ENCODE measurements around the gene PHF10. TPM values are rescaled to one million over a fixed set of nuclear protein-coding genes. Genes with fewer than 3 reads are reported as not detected.
A peak's percentile ranks its signal among the peaks of the same experiment; 100 is the strongest.
"Not testable (repeated sequence)": the region's sequence is repeated elsewhere in the genome, so short reads cannot be mapped to it uniquely, and the experiment has no call there.

PHF10 gene
- total RNA-seq, 1 donor from 2014 or later, result 40.4 TPM

DNA sequence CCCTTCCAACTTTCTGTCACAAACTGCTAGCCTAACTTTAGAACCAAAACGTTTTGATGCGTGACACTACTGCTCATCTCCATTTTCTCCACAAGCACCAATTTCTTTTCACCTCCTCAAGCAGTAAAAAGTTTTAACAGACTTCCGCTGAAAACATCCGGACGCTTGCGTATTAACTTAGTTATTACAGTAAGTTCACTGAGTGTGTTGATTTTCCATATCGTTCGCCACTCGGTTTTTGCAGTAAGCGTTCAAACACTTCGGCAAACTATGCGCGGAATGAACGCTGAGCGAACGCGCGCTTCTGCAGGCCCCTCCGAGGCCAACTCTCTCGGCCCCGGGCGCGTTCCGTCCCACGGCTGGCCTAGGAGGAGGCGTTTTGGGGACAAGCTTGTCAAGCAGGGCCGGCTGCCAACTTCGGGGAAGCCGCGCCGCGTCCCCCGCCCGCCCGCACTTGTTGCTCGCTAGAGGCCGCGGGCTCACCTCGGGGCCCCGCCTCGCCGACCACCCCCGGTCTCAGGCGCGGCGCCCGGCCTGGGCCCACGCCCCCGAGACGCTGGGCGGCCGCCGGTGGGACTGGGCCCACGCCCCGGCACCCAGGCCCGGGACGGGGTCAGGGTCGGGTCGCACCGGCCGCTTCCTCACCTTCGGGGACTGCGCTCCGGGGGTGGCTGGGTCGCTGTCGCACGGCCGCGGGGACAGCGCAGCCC, 945 bp downstream of the PHF10 start:
- no peak for DNase-seq (ENCODE audit: low read depth, low spot score)

DNA sequence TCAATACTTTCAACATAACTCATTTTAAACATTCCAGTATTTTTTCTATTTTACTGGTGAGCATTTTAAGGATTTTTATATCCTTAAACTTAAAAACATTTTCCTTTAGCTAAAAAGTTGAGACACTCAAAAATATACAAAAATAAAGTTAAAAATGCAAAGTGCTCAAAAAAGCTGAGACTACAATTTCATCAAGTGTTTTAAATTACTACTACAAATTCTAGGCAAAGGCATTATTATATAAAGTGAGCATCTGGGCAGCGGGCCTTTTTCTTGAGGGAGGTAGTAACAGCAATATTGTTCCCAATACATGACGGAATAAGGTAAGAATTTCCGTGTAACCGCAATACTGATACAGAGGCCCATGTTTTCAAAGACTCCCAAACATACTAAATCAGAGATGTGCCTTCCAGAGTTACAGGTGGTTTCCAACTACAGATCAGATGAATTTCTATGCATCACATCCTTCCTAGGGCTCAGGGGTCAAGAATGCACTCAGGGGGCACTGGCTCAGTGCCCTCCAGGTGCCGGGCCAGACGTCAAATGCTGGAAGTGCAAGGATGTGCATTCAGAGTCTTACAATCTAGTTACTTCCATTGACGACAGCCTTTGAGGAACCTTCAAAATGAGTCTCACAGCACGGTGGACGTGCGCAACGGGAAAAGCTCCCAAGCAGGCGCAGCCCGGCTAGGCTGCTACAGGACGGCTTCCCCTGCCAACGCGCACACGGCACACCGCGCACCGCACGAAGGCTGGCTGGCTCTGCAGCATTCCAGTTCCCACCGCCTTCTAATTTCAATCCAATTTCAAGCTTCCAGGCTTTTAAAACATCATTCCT, 1.7 kb downstream of the PHF10 start:
- DNase-seq (ENCODE audit: low read depth, low spot score), result peak; percentile 57

DNA sequence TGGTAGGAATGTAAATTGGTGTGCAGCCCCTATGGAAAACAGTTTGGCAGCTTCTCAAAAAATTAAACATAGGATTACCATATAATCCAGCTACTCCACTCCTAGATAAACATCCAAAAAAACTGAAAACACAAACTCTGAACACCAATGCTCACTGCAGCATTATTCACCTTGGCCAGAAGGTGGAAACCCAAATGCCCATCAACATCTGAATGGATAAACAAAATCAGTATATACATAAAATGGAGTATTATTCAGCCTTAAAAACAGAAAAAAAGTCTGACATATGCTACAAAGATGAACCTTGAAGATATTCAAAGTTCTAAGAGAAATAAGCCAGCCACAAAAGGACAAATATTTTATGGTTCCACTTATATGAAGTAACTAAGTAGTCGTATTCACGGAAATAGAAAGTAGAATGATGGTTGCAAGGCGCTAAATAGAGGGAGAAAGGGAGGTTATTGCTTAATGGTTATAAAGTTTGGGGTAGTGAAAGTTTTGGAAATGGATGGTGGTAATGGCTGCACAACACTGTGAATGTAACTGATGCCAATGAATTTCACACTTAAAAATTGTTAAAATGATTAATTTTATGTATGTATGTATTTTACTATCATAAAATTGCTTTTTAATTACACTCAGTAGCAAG, 4.0 kb downstream of the PHF10 start:
- no peak for DNase-seq (ENCODE audit: low read depth, low spot score)

DNA sequence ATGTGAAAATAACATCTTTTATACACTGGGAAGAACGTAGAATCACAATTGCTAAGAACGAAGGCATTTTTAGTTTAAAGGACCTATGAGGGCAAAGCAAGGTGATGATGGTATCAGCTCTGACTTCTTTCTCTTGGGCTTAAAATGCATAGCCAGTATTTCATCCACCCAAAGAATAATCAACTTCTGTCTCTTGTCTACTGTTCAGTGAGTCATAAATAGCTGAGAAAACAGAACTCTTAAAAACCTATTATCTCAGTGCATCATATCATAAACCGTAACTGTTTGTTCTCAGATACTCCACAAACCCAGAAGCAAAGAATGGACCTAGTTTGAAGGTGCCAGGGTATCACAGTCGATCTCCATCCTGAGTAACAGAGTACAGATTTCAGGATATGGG, 5.2 kb downstream of the PHF10 start:
- no peak for DNase-seq (ENCODE audit: low read depth, low spot score)

DNA sequence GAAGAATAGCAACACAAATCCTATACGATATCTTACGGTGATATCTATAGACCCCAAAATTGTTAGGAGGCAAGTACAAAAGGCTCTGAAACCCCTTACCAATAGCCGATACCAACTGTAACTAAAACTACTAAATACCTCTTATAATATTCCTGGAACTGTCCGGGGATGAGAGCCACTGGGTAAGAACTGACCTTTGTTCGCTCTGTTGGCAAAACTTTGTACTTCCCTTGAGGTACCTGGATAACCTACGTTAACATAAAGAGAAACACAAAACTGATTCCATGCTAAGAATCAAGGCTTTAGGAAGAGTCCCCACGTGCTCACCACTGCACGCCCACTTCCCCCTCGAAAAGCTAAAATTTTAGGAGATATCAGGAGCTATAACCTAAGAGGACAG, 9.7 kb downstream of the PHF10 start:
- DNase-seq (ENCODE audit: low read depth, low spot score), result no peak

DNA sequence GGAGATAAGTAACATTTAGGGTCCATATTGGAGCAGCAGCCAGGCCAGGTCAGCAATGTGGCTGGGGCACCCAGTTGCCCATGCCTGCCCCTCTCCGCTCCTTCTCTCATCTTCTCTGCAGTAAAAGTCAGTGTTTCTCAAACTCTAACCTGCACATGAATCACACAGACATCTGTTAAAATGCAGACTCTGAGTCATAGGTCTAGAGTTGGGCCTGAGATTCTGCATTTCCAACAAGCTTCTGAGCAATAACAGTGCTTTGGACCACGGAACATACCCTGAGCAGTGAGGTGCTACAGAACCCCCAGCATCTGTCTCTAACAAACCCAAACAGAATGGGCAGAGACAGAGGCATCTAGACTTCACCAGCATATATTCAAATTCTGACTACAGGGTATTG, 10.1 kb downstream of the PHF10 start:
- DNase-seq (ENCODE audit: low read depth, low spot score), result no peak

DNA sequence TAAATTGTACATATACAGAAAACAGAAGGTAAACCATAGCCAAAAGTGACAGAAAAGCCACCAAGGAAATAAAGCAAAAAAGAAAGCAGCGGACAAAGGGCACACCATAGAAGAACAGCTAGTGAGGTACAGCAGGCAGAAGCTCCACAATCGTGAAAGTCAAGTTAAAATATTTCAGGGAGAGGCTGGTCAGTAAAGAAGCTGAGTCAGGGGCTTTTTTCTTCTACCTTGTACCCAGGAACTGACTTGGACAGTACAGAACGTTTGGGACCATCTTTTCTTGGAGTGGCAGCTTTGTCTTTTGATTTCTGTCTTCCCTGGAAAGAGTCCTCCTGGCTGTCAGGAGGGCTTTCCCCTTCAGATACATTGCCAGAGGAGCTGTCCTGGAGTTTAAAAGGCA, 14.3 kb downstream of the PHF10 start:
- DNase-seq (ENCODE audit: low read depth, low spot score), result no peak

DNA sequence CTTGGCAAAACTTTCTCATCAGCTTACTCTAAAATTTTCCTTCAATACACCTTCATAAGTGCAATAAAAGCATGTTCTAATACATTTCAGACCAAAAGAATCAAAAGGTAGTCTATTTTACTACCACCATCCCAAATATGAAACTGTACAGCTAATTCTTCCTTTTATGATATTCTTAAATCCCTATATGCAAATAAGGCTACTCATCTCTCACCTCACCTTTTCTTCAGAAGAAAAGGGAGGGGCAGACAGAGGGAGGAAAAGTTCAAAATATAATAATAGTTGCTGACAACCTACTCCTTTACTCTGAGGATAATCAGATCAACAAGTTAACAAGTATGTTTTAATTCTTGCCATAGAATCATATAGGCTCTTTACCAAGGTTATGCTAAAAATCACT, 15.0 kb downstream of the PHF10 start:
- DNase-seq (ENCODE audit: low read depth, low spot score), result no peak

DNA sequence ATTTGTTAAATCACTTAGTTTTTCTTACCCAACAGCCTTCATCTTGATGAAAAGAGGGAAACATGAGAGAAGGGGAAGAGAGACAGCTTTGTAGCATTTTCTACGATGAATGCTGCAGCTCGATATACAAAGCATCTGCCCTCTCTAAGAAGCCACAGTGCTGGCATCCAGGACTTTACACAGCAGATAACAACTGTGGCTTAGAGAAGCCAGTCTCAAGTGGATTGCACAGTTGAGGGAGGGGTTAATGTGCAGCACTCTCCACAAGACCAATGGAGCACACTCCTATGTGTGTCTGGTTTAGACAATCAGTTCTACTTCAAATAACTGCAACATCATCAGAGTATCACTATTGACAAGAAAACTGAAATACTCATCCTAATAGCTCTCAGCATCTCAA, 16.5 kb downstream of the PHF10 start:
- no peak for DNase-seq (ENCODE audit: low read depth, low spot score)

DNA sequence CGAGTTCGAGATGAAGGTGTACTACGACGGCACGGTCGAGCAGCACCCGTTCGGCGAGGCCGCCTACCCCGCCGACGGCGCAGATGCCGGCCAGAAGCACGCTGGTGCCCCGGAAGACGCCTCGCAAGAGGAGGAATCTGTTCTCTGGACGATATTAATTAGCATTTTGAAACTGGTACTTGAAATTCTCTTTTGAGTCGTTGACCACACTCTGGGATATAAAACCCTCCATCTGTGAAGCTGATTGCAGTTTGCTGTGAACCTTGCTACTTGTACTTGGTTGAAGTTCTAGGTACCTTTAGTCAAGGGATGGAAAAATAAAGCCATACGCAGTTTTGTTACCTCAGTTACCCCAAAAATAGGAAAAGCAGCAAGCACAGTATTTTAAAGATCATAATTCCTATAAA, 21.5 kb downstream of the PHF10 start:
- DNase-seq (ENCODE audit: low read depth, low spot score), result no peak

DNA sequence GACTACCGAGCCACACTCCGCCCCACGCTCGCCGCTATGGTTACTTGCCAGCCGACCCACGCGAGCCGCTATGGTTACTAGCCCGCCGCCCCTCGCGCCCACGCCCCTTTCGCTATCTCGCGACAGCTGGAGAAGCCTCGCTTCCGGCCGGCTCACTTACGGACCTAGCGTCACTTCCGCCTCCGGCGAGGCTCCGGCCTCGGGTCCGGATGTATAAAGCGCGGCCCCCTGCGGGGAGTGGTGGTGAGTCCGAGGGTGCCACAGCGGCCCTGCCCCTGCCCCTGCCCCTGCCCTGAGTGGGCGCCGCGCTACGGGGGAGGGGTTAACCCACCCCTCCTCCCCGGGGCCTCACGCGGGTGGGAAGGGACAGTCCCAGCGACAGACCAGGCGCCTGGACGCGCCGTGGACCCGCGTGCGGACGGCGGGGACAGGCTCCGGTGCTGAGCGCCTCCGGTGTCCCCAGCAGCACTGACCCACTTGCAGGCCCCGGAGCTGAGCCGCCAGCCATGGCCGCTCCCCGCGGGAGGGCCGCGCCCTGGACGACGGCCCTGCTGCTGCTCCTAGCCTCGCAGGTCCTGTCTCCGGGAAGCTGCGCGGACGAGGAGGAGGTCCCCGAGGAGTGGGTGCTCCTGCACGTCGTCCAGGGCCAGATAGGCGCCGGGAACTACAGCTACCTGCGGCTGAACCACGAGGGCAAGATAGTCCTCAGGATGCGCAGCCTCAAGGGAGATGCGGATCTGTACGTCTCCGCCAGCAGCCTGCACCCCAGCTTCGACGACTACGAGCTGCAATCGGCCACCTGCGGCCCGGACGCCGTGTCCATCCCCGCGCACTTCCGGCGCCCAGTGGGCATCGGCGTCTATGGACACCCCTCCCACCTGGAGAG, 22.1 kb downstream of the PHF10 start, which contains the start of the genes C6orf120 and WDR27:
C6orf120 (plus strand) TSS at position 173 of the 886 bp plus-strand sequence; CDS start at position 507, 334 bp downstream.
WDR27 (minus strand) TSS at position 76 of the 886 bp plus-strand sequence. CDS start 13,024 bp downstream, outside the sequence.
- DNase-seq (ENCODE audit: low read depth, low spot score), result peak; percentile 88

DNA sequence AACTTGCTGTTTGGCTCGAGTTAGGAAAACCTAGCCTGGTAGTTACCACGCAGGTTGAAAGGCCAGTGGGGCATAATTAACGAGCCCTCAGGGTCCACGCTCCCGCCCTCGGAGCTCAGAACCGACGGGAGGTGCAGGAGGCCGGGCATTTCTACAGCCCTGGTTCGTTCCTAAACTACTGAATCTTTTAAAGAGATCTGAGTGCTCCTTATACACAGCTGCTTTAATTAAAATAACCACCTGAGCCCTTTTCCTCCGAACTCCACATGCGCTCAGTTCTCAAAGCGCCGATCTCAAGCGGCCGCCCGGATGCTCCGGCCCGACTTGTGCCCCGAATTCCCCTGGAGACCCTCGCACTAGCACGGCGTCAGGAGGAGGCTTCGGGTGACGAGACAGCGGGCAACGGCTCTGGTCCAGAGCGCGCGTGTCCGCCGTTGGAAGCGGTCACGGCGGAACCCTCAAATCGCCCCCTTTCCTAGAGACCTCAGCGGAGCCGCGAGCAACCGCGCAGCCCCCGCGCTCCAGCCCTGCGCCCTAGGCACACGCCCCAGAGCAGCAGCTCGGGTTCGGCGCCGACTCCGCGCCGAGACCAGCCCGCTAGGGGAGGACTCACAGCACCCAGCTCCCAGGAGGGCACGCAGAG, 22.9 kb downstream of the PHF10 start:
- DNase-seq (ENCODE audit: low read depth, low spot score), result no peak

DNA sequence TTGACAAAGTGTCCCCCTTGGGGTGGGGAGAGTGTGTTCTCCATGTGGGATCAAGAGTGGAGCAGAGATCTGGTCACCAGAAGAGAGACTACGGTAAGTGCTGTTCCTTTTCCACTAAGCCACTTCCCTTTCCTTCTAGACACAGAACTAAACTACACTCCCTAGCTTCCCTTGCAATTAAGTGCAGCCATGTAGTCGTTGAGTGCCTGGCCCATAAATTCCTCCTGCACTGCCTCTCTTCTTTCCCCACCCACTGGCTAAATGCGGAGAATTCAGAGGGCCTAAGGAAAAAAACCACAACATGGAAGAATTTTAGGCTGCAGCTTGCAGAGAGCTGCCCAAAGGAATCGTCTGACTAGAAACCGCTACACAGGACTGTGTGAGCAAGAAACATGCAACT, 24.0 kb downstream of the PHF10 start:
- DNase-seq (ENCODE audit: low read depth, low spot score), result no peak

DNA sequence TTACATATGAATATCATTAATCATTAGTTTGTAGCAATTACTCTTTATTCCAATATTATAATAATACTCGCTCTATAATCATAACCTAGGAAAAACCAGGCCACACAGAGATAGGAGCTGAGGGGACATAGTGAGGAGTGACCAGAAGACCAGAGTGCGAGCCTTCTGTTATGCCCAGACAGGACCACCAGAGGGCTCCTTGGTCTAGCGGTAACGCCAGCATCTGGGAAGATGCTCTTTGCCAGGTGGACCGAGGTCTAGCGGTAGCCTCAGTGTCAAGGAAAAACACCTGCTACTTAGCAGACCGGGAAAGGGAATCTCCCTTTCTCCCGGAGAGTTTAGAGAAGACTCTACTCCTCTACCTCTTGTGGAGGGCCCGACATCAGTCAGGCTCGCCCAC, 27.2 kb downstream of the PHF10 start:
- not testable (repeated sequence) for DNase-seq (ENCODE audit: low read depth, low spot score)

DNA sequence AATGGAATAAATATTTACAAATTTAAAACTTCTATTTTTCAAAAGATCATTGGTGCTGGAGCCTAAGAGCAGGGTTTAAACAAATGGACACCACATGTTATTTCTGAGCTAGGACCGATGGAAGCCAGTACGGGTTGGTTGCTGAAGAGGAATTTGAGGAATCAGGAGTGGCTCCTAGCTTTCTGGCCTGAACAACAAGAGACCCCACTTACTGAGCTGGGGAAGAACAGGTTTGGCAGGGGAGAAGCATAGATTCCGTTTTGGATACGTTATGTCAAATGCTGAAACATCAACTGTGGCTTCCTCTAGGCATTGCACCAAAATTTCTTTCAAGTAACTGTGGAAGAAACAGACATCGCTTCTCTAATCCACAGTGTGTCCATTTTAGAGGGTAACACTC, 29.2 kb downstream of the PHF10 start:
- no peak for DNase-seq (ENCODE audit: low read depth, low spot score)

DNA sequence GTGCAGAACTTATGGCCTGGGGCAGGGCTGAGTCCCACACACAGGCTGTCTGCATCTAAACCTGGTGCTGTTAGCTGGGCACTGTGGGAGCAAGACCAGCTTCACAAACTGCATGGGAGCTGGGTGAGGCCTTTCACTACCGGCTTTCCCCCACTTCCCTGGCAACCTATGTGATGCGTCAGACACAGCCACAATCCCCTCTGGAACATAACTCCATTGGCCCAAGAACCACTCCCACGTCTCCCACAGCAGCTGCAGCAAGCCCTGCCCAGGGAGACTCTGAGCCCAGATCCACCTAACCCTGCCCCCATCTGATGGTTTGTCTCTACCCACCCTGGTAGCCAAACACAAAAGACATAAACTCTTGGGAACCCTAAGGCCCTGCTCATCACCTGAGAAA, 31.8 kb downstream of the PHF10 start:
- DNase-seq (ENCODE audit: low read depth, low spot score), result no peak

DNA sequence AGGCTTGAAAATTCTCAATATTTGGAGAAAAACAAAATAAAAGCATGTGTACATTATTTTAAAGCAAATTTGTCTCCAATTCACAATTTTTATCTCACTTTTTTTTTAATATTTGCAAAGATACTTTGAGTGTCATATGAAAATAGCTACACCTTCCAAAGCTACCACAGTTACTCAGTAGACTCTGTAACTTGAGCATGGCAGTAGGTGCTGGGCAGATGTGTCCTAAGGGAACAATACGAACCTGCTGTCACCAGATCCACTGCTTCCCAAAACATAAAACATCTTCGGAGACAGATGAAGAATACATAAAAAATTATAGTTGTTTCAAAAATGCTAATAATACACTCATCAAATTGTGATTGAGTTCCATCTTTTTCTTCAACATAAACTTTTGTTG, 33.0 kb downstream of the PHF10 start:
- DNase-seq (ENCODE audit: low read depth, low spot score), result no peak

DNA sequence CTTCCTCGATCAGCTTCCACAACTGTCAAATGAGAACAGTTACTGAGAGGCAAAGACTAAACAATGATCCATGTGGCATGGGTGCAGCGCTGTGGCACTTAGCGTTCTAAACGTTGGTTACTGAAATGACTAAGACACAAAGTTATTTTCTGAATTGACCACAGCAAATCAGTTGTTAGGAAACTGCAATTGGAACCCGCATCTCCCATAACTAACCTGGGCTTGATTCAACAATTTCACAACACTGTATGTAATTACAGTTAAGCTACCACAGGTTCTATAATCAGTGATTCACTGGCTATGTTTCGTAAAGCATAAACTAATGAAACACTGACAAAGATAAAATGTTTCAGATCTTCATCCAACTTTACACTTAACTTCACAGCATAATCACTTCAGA, 35.0 kb downstream of the PHF10 start:
- no peak for DNase-seq (ENCODE audit: low read depth, low spot score)

DNA sequence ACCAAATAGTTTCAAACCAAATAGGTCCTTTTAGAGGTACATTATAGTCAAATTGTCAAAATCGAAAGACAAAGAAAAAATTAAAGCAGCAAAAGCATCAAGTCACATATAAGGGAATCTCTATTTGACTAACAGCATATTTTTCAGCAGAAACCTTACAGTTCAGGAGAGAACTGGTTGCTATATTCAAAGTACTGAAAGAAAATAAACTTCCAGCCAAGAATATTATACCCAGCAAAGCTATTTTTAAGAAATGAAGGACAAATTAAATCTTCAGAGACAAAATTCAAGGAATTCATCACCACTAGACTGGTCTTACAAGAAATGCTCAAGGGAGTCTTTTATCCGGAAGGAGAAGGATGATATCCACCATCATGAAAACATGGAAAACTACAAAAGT, 38.4 kb downstream of the PHF10 start:
- no peak for DNase-seq (ENCODE audit: low read depth, low spot score)

DNA sequence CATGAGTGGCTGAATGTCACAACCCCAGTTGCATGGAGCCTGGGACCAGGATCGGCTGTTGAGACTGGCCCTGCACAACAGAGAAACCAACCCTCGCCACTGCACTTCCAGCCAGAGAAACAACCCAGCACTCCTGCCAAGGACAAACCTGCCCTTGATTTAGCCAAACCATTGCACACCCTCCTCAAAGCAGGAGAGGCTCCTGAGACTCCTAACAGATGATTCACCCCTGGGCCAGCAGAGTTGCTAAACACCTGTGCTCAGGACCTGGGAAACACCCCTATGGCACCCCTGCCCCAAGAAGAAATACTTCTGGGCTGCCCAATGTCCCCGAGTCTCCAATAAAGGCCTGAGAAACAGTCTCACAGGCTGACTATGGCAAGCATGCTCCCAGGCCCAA, 40.2 kb downstream of the PHF10 start:
- DNase-seq (ENCODE audit: low read depth, low spot score), result no peak

DNA sequence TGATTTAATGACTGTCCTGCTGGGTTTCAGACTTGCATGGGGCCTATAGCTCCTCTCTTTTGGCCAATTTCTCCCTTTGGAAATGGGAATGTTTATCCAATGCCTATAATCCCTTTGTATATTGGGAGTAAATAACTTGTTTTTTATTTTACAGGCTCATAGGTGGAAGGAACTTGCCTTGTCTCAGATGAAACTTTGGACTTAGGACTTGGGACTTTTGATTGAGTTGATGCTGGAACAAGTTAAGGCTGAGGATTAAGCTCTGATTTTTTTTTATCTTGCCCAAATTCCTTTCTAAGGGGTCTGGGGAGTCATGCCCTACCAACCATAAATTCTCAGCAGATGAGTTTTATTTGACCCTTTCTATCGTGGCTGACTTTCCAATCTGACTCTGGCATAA, 46.0 kb downstream of the PHF10 start:
- DNase-seq (ENCODE audit: low read depth, low spot score), result no peak
